ENCODE data around the gene DVL1.

The DVL1 gene

DNA sequence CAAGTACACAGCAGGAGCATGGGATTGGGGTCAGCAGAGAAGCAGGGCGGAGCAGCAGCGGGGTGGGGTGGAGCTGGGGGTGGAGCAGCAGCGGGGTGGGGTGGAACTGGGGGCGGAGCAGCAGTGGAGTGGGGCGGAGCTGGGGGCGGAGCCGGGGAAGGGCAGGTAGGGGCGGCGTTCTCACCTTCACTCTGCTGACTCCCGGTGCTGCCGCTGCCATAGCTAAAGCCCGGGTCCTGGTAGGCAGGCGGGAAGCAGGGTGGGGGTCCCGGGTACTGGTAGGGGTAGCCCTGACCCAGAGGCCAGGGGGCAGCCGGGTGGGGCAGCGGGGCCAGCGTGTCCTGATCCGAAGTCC is 11.4 kb downstream of the DVL1 start:
- H3K36me3 ChIP-seq (ENCODE audit: insufficient read depth, low read length) = peaks cover 31% of the 10 kb centered on the region
- H3K9ac ChIP-seq (ENCODE audit: low read depth, low read length) = no peak overlapping the region
- 73% methylated on average over 18 of the region's 18 CpGs for WGBS
- no peak overlapping the region for H3K27ac ChIP-seq (ENCODE audit: low read depth, low read length)
- no peak overlapping the region for H3K4me3 ChIP-seq (ENCODE audit: low read length)
- no peaks in the 10 kb centered on the region for H3K4me1 ChIP-seq (ENCODE audit: insufficient read depth, low read length)
- no peaks in the 10 kb centered on the region for H3K9me3 ChIP-seq (ENCODE audit: insufficient read depth, low read depth, low read length)
- H3K27me3 ChIP-seq (ENCODE audit: insufficient read depth, low read length) = no peaks in the 10 kb centered on the region

DNA sequence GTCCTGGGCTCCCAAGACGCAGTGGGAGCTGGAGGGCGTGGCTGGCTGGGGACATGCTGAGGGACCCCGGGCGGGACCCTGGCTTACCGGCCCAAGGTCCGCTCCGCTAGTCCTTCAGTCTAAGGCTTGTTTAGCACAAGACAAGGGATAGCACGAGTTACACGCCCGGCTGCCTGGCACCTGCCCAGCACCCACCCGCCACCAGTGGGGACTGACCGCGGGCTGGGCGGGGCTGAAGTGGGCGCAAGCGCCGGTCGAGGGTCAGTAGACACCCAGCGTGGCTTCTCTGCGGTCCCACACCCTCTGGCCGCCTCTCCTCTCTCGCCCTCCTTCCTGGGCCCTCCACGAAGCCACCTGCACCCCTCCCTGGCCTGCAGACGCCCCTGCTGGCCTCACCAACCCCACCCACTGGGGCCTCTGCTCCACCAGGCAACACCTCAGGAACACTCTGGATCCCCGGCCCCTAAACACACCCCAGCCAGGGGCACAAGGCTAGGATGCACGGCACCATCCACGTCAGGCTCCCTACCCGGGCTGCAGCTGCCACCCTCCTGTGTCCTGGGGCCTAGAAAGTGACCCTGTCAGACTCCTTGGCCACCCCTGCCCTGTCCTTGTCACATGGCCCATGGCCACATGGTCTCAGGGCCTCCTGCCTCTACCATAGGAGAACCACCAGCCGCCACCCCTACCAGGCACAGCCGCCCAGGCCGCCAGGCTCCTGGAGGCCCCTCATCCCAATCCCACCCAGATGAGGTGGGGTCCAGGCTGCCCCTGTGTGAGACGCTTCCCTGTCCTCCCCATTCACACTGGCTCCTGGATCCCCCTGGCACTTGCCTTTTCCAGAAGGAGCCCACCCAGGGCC is 12.1 kb downstream of the DVL1 start:
- no peak overlapping the region for H3K27ac ChIP-seq (ENCODE audit: low read depth, low read length)
- H3K4me1 ChIP-seq (ENCODE audit: insufficient read depth, low read length) = no peaks in the 10 kb centered on the region
- H3K36me3 ChIP-seq (ENCODE audit: insufficient read depth, low read length) = peaks cover 31% of the 10 kb centered on the region
- H3K9me3 ChIP-seq (ENCODE audit: insufficient read depth, low read depth, low read length) = no peaks in the 10 kb centered on the region
- H3K4me3 ChIP-seq (ENCODE audit: low read length) = no peak overlapping the region
- H3K9ac ChIP-seq (ENCODE audit: low read depth, low read length) = no peak overlapping the region
- WGBS = 95% methylated on average over 32 of the region's 32 CpGs
- H3K27me3 ChIP-seq (ENCODE audit: insufficient read depth, low read length) = no peaks in the 10 kb centered on the region

DNA sequence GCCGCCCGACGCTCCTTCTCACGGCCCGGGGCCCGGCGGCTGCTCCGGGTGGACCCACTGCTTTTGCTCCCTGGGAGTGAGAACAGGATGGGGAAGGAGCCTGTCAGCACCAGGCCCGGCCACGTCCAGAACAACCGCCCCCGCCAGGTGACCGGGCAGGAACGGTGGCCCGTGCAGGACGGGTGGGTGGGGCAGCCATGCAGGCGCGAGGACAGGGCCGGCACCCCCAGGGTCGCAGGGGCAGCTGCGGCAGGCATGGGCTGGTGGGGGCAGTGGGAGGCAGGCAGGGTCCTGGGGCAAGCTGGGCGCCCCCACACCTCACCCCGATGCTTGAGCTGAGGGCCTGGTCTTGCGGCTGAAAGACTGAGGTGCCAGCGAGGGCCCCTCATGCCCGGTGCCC is 12.8 kb downstream of the DVL1 start:
- H3K9ac ChIP-seq (ENCODE audit: low read depth, low read length) = no peak overlapping the region

DNA sequence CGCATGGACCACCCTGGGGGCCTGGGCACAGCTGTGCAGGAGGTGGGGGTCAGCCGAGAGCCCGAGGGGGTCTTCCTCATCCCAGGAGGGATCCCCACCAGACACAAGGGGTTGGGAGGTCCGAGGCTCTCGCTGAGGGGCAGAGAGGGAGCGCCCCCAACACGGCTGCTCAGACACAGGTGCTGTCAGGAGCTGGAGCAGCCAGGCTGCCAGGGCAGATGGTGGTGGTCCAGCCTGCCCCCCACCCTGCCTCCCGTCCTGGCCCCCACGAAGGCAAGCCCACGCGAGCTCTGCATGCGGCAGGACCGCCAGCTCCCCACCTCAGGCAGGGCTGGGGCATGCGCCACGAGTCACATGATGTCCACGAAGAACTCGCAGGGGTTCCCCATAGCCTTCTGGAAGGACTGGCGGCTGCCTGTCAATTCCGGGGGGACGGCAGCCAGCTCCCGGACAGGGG is 13.4 kb downstream of the DVL1 start:
- H3K4me3 ChIP-seq (ENCODE audit: low read length) = no peak overlapping the region
- H3K4me1 ChIP-seq (ENCODE audit: insufficient read depth, low read length) = no peaks in the 10 kb centered on the region
- H3K36me3 ChIP-seq (ENCODE audit: insufficient read depth, low read length) = peaks cover 20% of the 10 kb centered on the region
- H3K27ac ChIP-seq (ENCODE audit: low read depth, low read length) = no peak overlapping the region
- H3K27me3 ChIP-seq (ENCODE audit: insufficient read depth, low read length) = no peaks in the 10 kb centered on the region
- H3K9me3 ChIP-seq (ENCODE audit: insufficient read depth, low read depth, low read length) = no peaks in the 10 kb centered on the region
- WGBS = 95% methylated on average over 21 of the region's 21 CpGs
- H3K9ac ChIP-seq (ENCODE audit: low read depth, low read length) = no peak overlapping the region

More for the DNA sequence above, 12.8 kb downstream of the DVL1 start:
- Histone ChIP-seq H3K36me3 (ENCODE audit: insufficient read depth, low read length) (peaks cover 27% of the 10 kb centered on the region), H3K9me3 (ENCODE audit: insufficient read depth, low read depth, low read length) (no peaks in the 10 kb centered on the region), H3K4me3 (ENCODE audit: low read length) (no peak overlapping the region), H3K27me3 (ENCODE audit: insufficient read depth, low read length) (no peaks in the 10 kb centered on the region), H3K4me1 (ENCODE audit: insufficient read depth, low read length) (no peaks in the 10 kb centered on the region), H3K27ac (ENCODE audit: low read depth, low read length) (no peak overlapping the region)
- WGBS = 95% methylated on average over 26 of the region's 26 CpGs

DNA sequence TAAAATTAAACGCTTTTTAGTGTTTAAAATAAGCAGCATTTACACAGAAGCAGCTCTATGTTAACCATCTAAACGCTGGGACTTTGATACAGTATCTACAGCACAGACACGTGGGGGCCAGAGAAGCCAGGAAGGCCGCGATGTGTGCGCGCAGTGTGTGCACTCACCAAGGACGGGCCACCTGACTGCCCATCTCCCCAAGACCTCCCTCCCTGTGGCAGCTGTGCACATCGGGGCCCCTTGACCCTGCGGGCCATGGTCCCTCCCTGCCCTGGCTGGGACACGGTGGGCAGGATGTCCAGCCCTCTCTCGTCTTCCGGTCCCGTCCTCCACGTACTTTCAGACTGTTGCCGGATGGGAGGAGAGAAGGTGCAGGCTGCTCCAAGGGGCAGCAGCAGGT is 13.9 kb downstream of the DVL1 start:
- Histone ChIP-seq H3K4me1 (ENCODE audit: insufficient read depth, low read length) (no peaks in the 10 kb centered on the region), H3K27ac (ENCODE audit: low read depth, low read length) (no peak overlapping the region), H3K27me3 (ENCODE audit: insufficient read depth, low read length) (no peaks in the 10 kb centered on the region), H3K36me3 (ENCODE audit: insufficient read depth, low read length) (peaks cover 16% of the 10 kb centered on the region), H3K9ac (ENCODE audit: low read depth, low read length) (no peak overlapping the region), H3K4me3 (ENCODE audit: low read length) (no peak overlapping the region), H3K9me3 (ENCODE audit: insufficient read depth, low read depth, low read length) (no peaks in the 10 kb centered on the region)
- 93% methylated on average over 16 of the region's 16 CpGs for WGBS

DNA sequence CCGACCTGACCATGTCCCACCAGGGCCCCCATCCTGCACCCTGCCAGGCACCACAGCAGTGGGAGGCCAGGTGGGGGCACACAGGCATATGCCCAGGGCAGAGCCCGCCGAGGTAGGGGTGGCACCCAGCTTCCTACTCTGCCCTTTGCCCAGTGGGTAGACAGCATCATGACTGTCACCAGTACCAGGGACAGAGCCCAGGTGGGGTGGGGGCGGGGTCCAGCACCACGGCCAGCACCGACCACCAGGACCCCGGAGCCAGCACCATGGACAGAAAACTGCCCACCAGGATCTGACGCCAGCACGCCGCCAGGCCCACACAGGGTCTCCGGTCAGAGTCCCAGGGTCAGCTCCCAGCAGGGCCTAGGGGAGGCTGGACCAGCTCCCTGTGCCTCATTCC is 14.4 kb downstream of the DVL1 start:
- 66% methylated on average over 11 of the region's 11 CpGs for WGBS
- H3K27me3 ChIP-seq (ENCODE audit: insufficient read depth, low read length) = no peaks in the 10 kb centered on the region
- no peaks in the 10 kb centered on the region for H3K9me3 ChIP-seq (ENCODE audit: insufficient read depth, low read depth, low read length)
- no peak overlapping the region for H3K27ac ChIP-seq (ENCODE audit: low read depth, low read length)
- H3K9ac ChIP-seq (ENCODE audit: low read depth, low read length) = no peak overlapping the region
- H3K4me1 ChIP-seq (ENCODE audit: insufficient read depth, low read length) = no peaks in the 10 kb centered on the region
- H3K4me3 ChIP-seq (ENCODE audit: low read length) = no peak overlapping the region
- H3K36me3 ChIP-seq (ENCODE audit: insufficient read depth, low read length) = peaks cover 16% of the 10 kb centered on the region

DNA sequence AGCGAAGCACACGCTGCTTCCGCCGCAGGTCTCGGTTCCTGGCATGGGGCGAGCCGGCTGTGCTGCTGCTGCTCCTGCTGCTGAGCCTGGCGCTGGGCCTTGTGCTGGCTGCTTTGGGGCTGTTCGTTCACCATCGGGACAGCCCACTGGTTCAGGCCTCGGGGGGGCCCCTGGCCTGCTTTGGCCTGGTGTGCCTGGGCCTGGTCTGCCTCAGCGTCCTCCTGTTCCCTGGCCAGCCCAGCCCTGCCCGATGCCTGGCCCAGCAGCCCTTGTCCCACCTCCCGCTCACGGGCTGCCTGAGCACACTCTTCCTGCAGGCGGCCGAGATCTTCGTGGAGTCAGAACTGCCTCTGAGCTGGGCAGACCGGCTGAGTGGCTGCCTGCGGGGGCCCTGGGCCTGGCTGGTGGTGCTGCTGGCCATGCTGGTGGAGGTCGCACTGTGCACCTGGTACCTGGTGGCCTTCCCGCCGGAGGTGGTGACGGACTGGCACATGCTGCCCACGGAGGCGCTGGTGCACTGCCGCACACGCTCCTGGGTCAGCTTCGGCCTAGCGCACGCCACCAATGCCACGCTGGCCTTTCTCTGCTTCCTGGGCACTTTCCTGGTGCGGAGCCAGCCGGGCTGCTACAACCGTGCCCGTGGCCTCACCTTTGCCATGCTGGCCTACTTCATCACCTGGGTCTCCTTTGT is 15.5 kb downstream of the DVL1 start:
- no peaks in the 10 kb centered on the region for H3K9me3 ChIP-seq (ENCODE audit: insufficient read depth, low read depth, low read length)
- no peak overlapping the region for H3K9ac ChIP-seq (ENCODE audit: low read depth, low read length)
- H3K27me3 ChIP-seq (ENCODE audit: insufficient read depth, low read length) = no peaks in the 10 kb centered on the region
- no peak overlapping the region for H3K27ac ChIP-seq (ENCODE audit: low read depth, low read length)
- peaks cover 9% of the 10 kb centered on the region for H3K36me3 ChIP-seq (ENCODE audit: insufficient read depth, low read length)
- no peak overlapping the region for H3K4me3 ChIP-seq (ENCODE audit: low read length)
- no peaks in the 10 kb centered on the region for H3K4me1 ChIP-seq (ENCODE audit: insufficient read depth, low read length)
- 92% methylated on average over 36 of the region's 36 CpGs for WGBS

DNA sequence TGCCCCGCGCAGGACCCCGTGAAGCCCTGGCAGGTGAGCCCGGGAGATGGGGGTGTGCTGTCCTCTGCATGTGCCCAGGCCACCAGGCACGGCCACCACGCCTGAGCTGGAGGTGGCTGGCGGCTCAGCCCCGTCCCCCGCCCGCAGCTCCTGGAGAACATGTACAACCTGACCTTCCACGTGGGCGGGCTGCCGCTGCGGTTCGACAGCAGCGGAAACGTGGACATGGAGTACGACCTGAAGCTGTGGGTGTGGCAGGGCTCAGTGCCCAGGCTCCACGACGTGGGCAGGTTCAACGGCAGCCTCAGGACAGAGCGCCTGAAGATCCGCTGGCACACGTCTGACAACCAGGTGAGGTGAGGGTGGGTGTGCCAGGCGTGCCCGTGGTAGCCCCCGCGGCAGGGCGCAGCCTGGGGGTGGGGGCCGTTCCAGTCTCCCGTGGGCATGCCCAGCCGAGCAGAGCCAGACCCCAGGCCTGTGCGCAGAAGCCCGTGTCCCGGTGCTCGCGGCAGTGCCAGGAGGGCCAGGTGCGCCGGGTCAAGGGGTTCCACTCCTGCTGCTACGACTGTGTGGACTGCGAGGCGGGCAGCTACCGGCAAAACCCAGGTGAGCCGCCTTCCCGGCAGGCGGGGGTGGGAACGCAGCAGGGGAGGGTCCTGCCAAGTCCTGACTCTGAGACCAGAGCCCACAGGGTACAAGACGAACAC is 16.3 kb downstream of the DVL1 start:
- peaks cover 3% of the 10 kb centered on the region; the same call in 1 of the 2 replicates for H3K36me3 ChIP-seq (ENCODE audit: insufficient read depth, low read length)
- no peak overlapping the region for H3K9ac ChIP-seq (ENCODE audit: low read depth, low read length)
- H3K27ac ChIP-seq (ENCODE audit: low read depth, low read length) = no peak overlapping the region
- H3K4me3 ChIP-seq (ENCODE audit: low read length) = no peak overlapping the region
- H3K4me1 ChIP-seq (ENCODE audit: insufficient read depth, low read length) = no peaks in the 10 kb centered on the region
- no peaks in the 10 kb centered on the region for H3K9me3 ChIP-seq (ENCODE audit: insufficient read depth, low read depth, low read length)
- WGBS = 92% methylated on average over 48 of the region's 48 CpGs
- H3K27me3 ChIP-seq (ENCODE audit: insufficient read depth, low read length) = no peaks in the 10 kb centered on the region

DNA sequence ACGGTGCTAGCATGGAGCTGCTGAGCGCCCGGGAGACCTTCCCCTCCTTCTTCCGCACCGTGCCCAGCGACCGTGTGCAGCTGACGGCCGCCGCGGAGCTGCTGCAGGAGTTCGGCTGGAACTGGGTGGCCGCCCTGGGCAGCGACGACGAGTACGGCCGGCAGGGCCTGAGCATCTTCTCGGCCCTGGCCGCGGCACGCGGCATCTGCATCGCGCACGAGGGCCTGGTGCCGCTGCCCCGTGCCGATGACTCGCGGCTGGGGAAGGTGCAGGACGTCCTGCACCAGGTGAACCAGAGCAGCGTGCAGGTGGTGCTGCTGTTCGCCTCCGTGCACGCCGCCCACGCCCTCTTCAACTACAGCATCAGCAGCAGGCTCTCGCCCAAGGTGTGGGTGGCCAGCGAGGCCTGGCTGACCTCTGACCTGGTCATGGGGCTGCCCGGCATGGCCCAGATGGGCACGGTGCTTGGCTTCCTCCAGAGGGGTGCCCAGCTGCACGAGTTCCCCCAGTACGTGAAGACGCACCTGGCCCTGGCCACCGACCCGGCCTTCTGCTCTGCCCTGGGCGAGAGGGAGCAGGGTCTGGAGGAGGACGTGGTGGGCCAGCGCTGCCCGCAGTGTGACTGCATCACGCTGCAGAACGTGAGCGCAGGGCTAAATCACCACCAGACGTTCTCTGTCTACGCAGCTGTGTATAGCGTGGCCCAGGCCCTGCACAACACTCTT is 17.0 kb downstream of the DVL1 start:
- H3K4me3 ChIP-seq (ENCODE audit: low read length) = no peak overlapping the region
- no peaks in the 10 kb centered on the region for H3K27me3 ChIP-seq (ENCODE audit: insufficient read depth, low read length)
- H3K9me3 ChIP-seq (ENCODE audit: insufficient read depth, low read depth, low read length) = no peaks in the 10 kb centered on the region
- H3K4me1 ChIP-seq (ENCODE audit: insufficient read depth, low read length) = no peaks in the 10 kb centered on the region
- no peaks in the 10 kb centered on the region for H3K36me3 ChIP-seq (ENCODE audit: insufficient read depth, low read length)
- no peak overlapping the region for H3K27ac ChIP-seq (ENCODE audit: low read depth, low read length)
- H3K9ac ChIP-seq (ENCODE audit: low read depth, low read length) = no peak overlapping the region
- 89% methylated on average over 57 of the region's 57 CpGs for WGBS

DNA sequence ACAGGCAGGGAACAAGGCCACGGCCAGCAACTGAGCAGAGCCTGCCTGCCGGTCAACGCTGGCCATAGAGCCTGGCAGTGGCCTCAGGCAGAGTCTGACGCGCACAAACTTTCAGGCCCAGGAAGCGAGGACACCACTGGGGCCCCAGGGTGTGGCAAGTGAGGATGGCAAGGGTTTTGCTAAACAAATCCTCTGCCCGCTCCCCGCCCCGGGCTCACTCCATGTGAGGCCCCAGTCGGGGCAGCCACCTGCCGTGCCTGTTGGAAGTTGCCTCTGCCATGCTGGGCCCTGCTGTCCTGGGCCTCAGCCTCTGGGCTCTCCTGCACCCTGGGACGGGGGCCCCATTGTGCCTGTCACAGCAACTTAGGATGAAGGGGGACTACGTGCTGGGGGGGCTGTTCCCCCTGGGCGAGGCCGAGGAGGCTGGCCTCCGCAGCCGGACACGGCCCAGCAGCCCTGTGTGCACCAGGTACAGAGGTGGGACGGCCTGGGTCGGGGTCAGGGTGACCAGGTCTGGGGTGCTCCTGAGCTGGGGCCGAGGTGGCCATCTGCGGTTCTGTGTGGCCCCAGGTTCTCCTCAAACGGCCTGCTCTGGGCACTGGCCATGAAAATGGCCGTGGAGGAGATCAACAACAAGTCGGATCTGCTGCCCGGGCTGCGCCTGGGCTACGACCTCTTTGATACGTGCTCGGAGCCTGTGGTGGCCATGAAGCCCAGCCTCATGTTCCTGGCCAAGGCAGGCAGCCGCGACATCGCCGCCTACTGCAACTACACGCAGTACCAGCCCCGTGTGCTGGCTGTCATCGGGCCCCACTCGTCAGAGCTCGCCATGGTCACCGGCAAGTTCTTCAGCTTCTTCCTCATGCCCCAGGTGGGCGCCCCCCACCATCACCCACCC is 17.9 kb downstream of the DVL1 start, which contains the start of gene TAS1R3:
TAS1R3 (plus strand) TSS at position 213 of the 898 bp plus-strand sequence; CDS start at position 279, 66 bp downstream.
- no peaks in the 10 kb centered on the region for H3K9me3 ChIP-seq (ENCODE audit: insufficient read depth, low read depth, low read length)
- no peaks in the 10 kb centered on the region for H3K4me1 ChIP-seq (ENCODE audit: insufficient read depth, low read length)
- H3K27ac ChIP-seq (ENCODE audit: low read depth, low read length) = no peak within 1 kb of the TSS
- no peak within 1 kb of the TSS for H3K4me3 ChIP-seq (ENCODE audit: low read length)
- H3K27me3 ChIP-seq (ENCODE audit: insufficient read depth, low read length) = no peaks in the 10 kb centered on the region
- no peaks in the 10 kb centered on the region for H3K36me3 ChIP-seq (ENCODE audit: insufficient read depth, low read length)
- WGBS = 85% methylated on average over 41 of the region's 41 CpGs
- H3K9ac ChIP-seq (ENCODE audit: low read depth, low read length) = no peak within 1 kb of the TSS

Measured in HUES64 (cell line).